Heart right ventricle (tissue), 16 donors: Measurements from ENCODE around the gene ANKRD13B. TPM values are rescaled to one million over a fixed set of nuclear protein-coding genes. Genes with fewer than 3 reads are reported as not detected.

Source experiments
- ATAC-seq, 8 donors: fragments of 200-7000 bp; cut with Tn5 transposase; one replicate each; pipeline ENCODE4 v1.9.1; 2020; ENCODE audit warnings: mild to moderate bottlenecking in 8 of 8, moderate library complexity in 8 of 8, moderate number of reproducible peaks in 1 of 8
- DNase-seq, 2 donors: peaks; one replicate each; pipeline ENCODE4 v3.0.0-alpha.2; 2020
- H3K27ac ChIP-seq, 10 donors: fragments of 200-600 bp; sonication (generic) in 2 of 10; one replicate each; pipeline versions ENCODE4 v1.5.0 to v1.8.0; 2020 to 2022; ENCODE audit warnings: mild to moderate bottlenecking in 3 of 10
- H3K27me3 ChIP-seq, 7 donors: fragments of 200-600 bp; one replicate each; pipeline ENCODE4 v1.8.0; 2021 to 2022; ENCODE audit warnings: mild to moderate bottlenecking in 2 of 7
- H3K36me3 ChIP-seq, 9 donors: fragments of 200-600 bp; sonication (generic) in 1 of 9; one replicate each; pipeline versions ENCODE4 v1.5.0 to v1.8.0; 2020 to 2022; ENCODE audit warnings: mild to moderate bottlenecking in 2 of 9
- H3K4me1 ChIP-seq, 9 donors: fragments of 200-600 bp; sonication (generic) in 1 of 9; one replicate each; pipeline versions ENCODE4 v1.5.0 to v1.8.0; 2020 to 2022; ENCODE audit warnings: mild to moderate bottlenecking in 4 of 9
- H3K4me3 ChIP-seq, 10 donors: fragments of 200-600 bp; sonication (generic) in 2 of 10; one replicate each; pipeline versions ENCODE4 v1.5.0 to v1.8.0; 2020 to 2022; ENCODE audit warnings: mild to moderate bottlenecking in 7 of 10, moderate library complexity in 2 of 10
- H3K9me3 ChIP-seq, 11 donors: fragments of 200-600 bp in 10 of 11; sonication (generic) in 2 of 11; one replicate each; pipeline versions ENCODE4 v1.5.0 to v1.8.0; 2013 to 2022; ENCODE audit warnings: mild to moderate bottlenecking in 2 of 11, control low read depth in 1 of 11, moderate library complexity in 1 of 11
- CTCF ChIP-seq, 9 donors: fragments of 200-600 bp; sonication (generic) in 2 of 9; IDR thresholded peaks; one replicate each; pipeline versions ENCODE4 v1.5.0 to v1.8.0; 2021 to 2022; ENCODE audit warnings: antibody characterized with exemption in 9 of 9, mild to moderate bottlenecking in 5 of 9, moderate library complexity in 1 of 9
- WGBS, 2 donors: extraction: QIAGEN DNeasy Blood & Tissue Kit; methylation state at CpG; one replicate each; pipeline ENCODE4 v1.1.7; 2013; ENCODE audit warnings: inconsistent platforms in 1 of 2; 5-methylcytosine and 5-hydroxymethylcytosine counted together
- intact Hi-C, 10 donors: fragments of 100-400 bp; cut with DNase I; formaldehyde crosslinking; loops; one replicate each; pipeline versions ENCODE4 v1.11.1 to v1.14.2; 2022
- polyA plus RNA-seq, 2 donors: library from polyadenylated mRNA; stranded (reverse); fragments of 200-250 nt; gene quantifications; one replicate each; pipeline ENCODE4 v1.2.3, GENCODE V29; 2013
- total RNA-seq, 10 donors: library from RNA; stranded (reverse); fragmentation: NEBNext Ultra II Directional in 3 of 10; extraction: Animal tissue kit (Norgen Biotek cat#: 25700) in 3 of 10; gene quantifications; one replicate each; pipeline versions ENCODE4 v1.2.1 to v1.2.4, GENCODE V29; 2021 to 2023
- donor health status: Arrhythmogenic right ventricular cardiomyopathy.
- donor health status: ischemic (EF 13 %, LVEDD 7.1; RV severe dilation, severe dysfunction).
- donor health status: healthy with polysubstance abuse.
- donor health status: DM: no; HTN: yes; CAD: no.
- donor health status: DM: no; HTN: no; CAD: no.
- donor health status: ischemic (EF 25% LVEDD 6.9; RV normal size, moderate dysfunction).
- donor health status: ischemic (EF 25% LVEDD 5.7; RV mildly dilated, moderate dysfunction).
- donor health status: healthy.
- donor health status: DM: yes; HTN: yes; CAD: no.
- donor health status: Ischemic cardiomyopathy.
- donor health status: ischemic (EF 35%, LVEDD 5.7; RV mildly dilated, moderate dysfunction).
- donor health status: nonischemic (EF 11% LVEDD 7.7; RV severe dilation, severe dysfunction).
- donor health status: DM: yes; HTN: yes; CAD: no.
- donor health status: PGD.
- donor health status: ischemic (EF 29% LVEDD 5.4; RV normal size, mild dysfunction).
- donor health status: nonischemic (EF 23%, LVEDD 6.1; RV moderate dilation, normal function).

Gene ANKRD13B
- total and polyA plus RNA-seq, 12 donors, result 2.5 to 9.7 (median 5.7) TPM

DNA sequence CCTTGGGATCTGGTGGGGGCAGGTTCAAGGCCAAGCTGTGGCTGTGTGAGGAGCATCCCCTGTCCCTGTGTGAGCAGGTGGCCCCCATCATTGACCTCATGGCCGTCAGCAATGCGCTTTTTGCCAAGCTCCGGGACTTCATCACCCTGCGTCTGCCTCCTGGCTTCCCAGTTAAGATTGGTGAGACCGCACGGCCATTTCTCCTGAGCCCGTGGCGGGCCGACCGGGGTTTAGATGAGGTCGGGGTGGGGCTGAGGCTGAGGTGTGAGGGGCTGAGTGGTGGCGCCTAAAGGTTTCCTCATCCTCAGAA lies 19.1 kb downstream of the ANKRD13B start:
- peaks cover 0 to 33% (median 0%) of the 10 kb centered on the region in 7 donors for H3K27me3 ChIP-seq
- intact Hi-C loops, result loop anchor here in 3 of 10 donors (5.0 to 10.0 kb wide), 3 partner anchors 35 to 323 kb away; partner anchors contain the start of gene SSH2 (in 1 of the 3)

DNA sequence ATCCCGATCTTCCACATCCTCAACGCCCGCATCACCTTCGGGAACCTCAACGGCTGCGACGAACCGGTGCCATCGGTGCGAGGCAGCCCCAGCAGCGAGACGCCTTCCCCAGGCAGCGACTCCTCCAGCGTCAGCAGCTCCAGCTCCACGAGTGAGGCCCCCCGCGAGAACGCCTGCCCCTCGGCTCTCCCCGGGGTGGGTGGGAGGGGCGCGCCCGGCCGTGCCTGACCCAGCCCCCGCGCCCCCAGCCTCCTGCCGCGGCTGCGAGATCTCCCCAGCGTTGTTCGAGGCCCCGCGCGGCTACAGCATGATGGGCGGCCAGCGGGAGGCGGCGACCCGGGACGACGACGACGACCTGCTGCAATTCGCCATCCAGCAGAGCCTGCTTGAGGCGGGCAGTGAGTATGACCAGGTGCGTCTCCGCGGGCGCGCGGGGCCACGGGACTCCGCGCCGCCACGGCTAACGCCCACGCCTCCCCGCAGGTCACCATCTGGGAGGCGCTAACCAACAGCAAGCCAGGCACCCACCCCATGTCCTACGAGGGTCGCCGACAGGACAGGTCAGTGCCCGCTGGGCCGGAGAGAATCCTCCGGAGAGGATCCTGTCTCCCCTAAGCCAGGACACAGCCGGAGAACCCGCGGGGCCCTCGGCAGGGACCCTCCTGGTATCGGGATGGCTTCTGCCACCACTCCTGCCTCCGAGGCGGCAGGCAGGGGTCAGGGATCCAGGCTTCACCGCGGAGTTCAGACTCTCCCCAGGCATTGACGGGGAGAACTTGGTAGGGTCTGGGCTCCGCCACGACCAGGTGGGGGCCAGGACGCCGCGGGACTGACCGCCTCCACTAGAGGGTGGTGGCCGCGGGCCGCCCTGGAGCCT lies 19.7 kb downstream of the ANKRD13B start:
- H3K9me3 ChIP-seq, result no peaks in the 10 kb centered on the region
- no peak for TF ChIP-seq CTCF (IDR thresholded peaks at IDR 0.05)
- 33 to 50% methylated on average over 78 to 85 of the region's 85 CpGs for WGBS, 2 donors
- intact Hi-C loops, result loop anchor here in 3 of 10 donors (5.0 to 10.0 kb wide), 3 partner anchors 35 to 322 kb away; partner anchors contain the start of gene SSH2 (in 1 of the 3)
- H3K27me3 ChIP-seq, result peaks cover 0 to 33% (median 0%) of the 10 kb centered on the region in 7 donors
- no peak for DNase-seq
- H3K4me3 ChIP-seq, result peak overlapping the region; percentile 10 to 53 (median 44)
- peak in 2 of 8 donors; percentile 0 to 11 for ATAC-seq
- H3K27ac ChIP-seq, result peak overlapping the region in 5 of 10 donors; percentile 20 to 56 (median 38)
- peaks cover 10 to 51% (median 39%) of the 10 kb centered on the region in 9 donors for H3K4me1 ChIP-seq
- peaks cover 0 to 11% (median 0%) of the 10 kb centered on the region in 9 donors for H3K36me3 ChIP-seq

More for the DNA sequence above, 19.1 kb downstream of the ANKRD13B start:
- WGBS, 2 donors, result 90 to 94% methylated on average over 12 of the region's 12 CpGs
- H3K4me1 ChIP-seq, result peaks cover 5 to 45% (median 33%) of the 10 kb centered on the region in 9 donors
- no peak for TF ChIP-seq CTCF (IDR thresholded peaks at IDR 0.05)
- no peak overlapping the region for H3K27ac ChIP-seq
- DNase-seq (no peak), ATAC-seq (no peak)
- H3K4me3 ChIP-seq, result no peak overlapping the region
- peaks cover 0 to 11% (median 0%) of the 10 kb centered on the region in 9 donors for H3K36me3 ChIP-seq
- H3K9me3 ChIP-seq, result no peaks in the 10 kb centered on the region

DNA sequence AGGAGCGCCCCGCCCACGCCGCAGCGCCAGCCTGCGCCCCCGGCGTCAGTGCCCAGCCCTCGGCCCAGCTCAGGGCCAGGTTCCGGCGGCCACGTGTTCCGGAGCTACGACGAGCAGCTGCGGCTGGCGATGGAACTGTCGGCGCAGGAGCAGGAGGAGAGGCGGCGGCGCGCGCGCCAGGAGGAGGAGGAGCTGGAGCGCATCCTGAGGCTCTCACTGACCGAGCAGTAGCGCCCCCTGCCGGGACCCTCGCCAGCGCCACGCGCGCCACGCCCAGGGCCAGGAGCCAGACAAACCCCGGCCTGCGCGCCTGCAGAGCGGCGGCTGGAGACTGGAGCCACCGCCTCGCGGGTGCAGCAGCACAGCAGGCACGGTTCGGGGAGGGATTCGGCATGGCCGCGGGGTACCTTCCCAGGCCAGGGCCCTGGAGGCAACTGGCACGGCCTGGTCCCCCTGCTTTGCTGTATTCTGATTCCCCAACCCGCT lies 20.5 kb downstream of the ANKRD13B start:
- WGBS, 2 donors, result 1% methylated on average over 26 to 50 of the region's 50 CpGs
- DNase-seq (peak; percentile 95 to 98), ATAC-seq (peak; percentile 71 to 86 (median 81))
- TF ChIP-seq CTCF (IDR thresholded peaks at IDR 0.05), result peak; percentile 86 to 99 (median 94)
- H3K4me3 ChIP-seq, result peak overlapping the region; percentile 10 to 53 (median 44)
- H3K36me3 ChIP-seq, result peaks cover 0 to 11% (median 0%) of the 10 kb centered on the region in 9 donors
- H3K27ac ChIP-seq, result peak overlapping the region in 9 of 10 donors; percentile 11 to 56 (median 33)
- peaks cover 0 to 33% (median 0%) of the 10 kb centered on the region in 7 donors for H3K27me3 ChIP-seq
- no peaks in the 10 kb centered on the region for H3K9me3 ChIP-seq
- H3K4me1 ChIP-seq, result peaks cover 14 to 58% (median 46%) of the 10 kb centered on the region in 9 donors
- intact Hi-C loops, result loop anchor here in 3 of 10 donors (5.0 to 10.0 kb wide), 3 partner anchors 36 to 321 kb away; partner anchors contain the start of gene SSH2 (in 1 of the 3)

GRCh38 chr17:29613856-29614255 lies 20.9 kb downstream of the ANKRD13B start:
- DNase-seq (no peak), ATAC-seq (peak in 2 of 8 donors; percentile 0 to 2)
- Histone ChIP-seq H3K4me3 (peak overlapping the region in 9 of 10 donors; percentile 11 to 53 (median 44)), H3K27ac (peak overlapping the region in 7 of 10 donors; percentile 11 to 48 (median 33)), H3K27me3 (peaks cover 0 to 36% (median 0%) of the 10 kb centered on the region in 7 donors), H3K36me3 (peaks cover 0 to 11% (median 0%) of the 10 kb centered on the region in 9 donors), H3K4me1 (peaks cover 14 to 63% (median 51%) of the 10 kb centered on the region in 9 donors), H3K9me3 (no peaks in the 10 kb centered on the region)
- 23 to 24% methylated on average over 13 of the region's 13 CpGs for WGBS, 2 donors
- TF ChIP-seq CTCF (IDR thresholded peaks at IDR 0.05), result no peak
- intact Hi-C loops, result loop anchor here in 3 of 10 donors (5.0 to 10.0 kb wide), 3 partner anchors 37 to 321 kb away; partner anchors contain the start of gene SSH2 (in 1 of the 3)
